ENCODE measurements around the gene HCN4.

Gene HCN4

GRCh38 chr15:73287019-73287418 is 81.7 kb downstream of the HCN4 start:
- H2AFZ ChIP-seq (ENCODE audit: low read depth, low read length), result no peak overlapping the region
- H4K20me1 ChIP-seq (ENCODE audit: insufficient read depth, low read length), result no peaks in the 10 kb centered on the region
- H3K9me3 ChIP-seq (ENCODE audit: insufficient read depth, low read length), result no peaks in the 10 kb centered on the region
- no peaks in the 10 kb centered on the region for H3K36me3 ChIP-seq (replicated peaks; ENCODE audit: low read depth, low read length)
- H3K9ac ChIP-seq (ENCODE audit: low read length), result no peak overlapping the region
- H3K4me2 ChIP-seq (ENCODE audit: low read length), result peak overlapping the region; percentile 46
- no peaks in the 10 kb centered on the region for H3K27me3 ChIP-seq (ENCODE audit: low read depth, low read length)
- no peaks in the 10 kb centered on the region for H3K79me2 ChIP-seq (ENCODE audit: low read length)
- H3K4me3 ChIP-seq (ENCODE audit: low read length), result no peak overlapping the region
- H3K4me1 ChIP-seq (ENCODE audit: low read length), result peaks cover 16% of the 10 kb centered on the region
- H3K27ac ChIP-seq (ENCODE audit: low read length), result no peak overlapping the region
- no peak for TF ChIP-seq EZH2phosphoT487 (IDR thresholded peaks at IDR 0.05; ENCODE audit: low read depth)
- no peak for TF ChIP-seq CTCF (IDR thresholded peaks at IDR 0.05; ENCODE audit: low read depth, low read length)

GRCh38 chr15:73286311-73286710 is 82.4 kb downstream of the HCN4 start:
- H3K4me2 ChIP-seq (ENCODE audit: low read length), result no peak overlapping the region
- no peak overlapping the region for H3K9ac ChIP-seq (ENCODE audit: low read length)

GRCh38 chr15:73284090-73284716 is 84.6 kb downstream of the HCN4 start:
- Histone ChIP-seq H3K27ac (ENCODE audit: low read length) (no peak overlapping the region), H3K36me3 (replicated peaks; ENCODE audit: low read depth, low read length) (no peaks in the 10 kb centered on the region)

More at GRCh38 chr15:73286311-73286710, 82.4 kb downstream of the HCN4 start:
- H3K27ac ChIP-seq (ENCODE audit: low read length), result no peak overlapping the region
- H3K79me2 ChIP-seq (ENCODE audit: low read length), result no peaks in the 10 kb centered on the region
- H2AFZ ChIP-seq (ENCODE audit: low read depth, low read length), result no peak overlapping the region
- no peaks in the 10 kb centered on the region for H4K20me1 ChIP-seq (ENCODE audit: insufficient read depth, low read length)
- TF ChIP-seq CTCF (IDR thresholded peaks at IDR 0.05; ENCODE audit: low read depth, low read length), result no peak
- no peak for TF ChIP-seq EZH2phosphoT487 (IDR thresholded peaks at IDR 0.05; ENCODE audit: low read depth)
- no peaks in the 10 kb centered on the region for H3K9me3 ChIP-seq (ENCODE audit: insufficient read depth, low read length)
- no peaks in the 10 kb centered on the region for H3K36me3 ChIP-seq (replicated peaks; ENCODE audit: low read depth, low read length)
- no peaks in the 10 kb centered on the region for H3K27me3 ChIP-seq (ENCODE audit: low read depth, low read length)
- no peak overlapping the region for H3K4me3 ChIP-seq (ENCODE audit: low read length)
- H3K4me1 ChIP-seq (ENCODE audit: low read length), result peaks cover 16% of the 10 kb centered on the region

More at GRCh38 chr15:73284090-73284716, 84.6 kb downstream of the HCN4 start:
- no peak for TF ChIP-seq EZH2phosphoT487 (IDR thresholded peaks at IDR 0.05; ENCODE audit: low read depth)
- 0 out of 2 replicates have a peak, but pooled peaks have one; percentile 16 for TF ChIP-seq CTCF (IDR thresholded peaks at IDR 0.05; ENCODE audit: low read depth, low read length)
- no peaks in the 10 kb centered on the region for H3K79me2 ChIP-seq (ENCODE audit: low read length)
- no peaks in the 10 kb centered on the region for H4K20me1 ChIP-seq (ENCODE audit: insufficient read depth, low read length)
- H3K9ac ChIP-seq (ENCODE audit: low read length), result no peak overlapping the region
- no peak overlapping the region for H3K4me3 ChIP-seq (ENCODE audit: low read length)
- no peaks in the 10 kb centered on the region for H3K27me3 ChIP-seq (ENCODE audit: low read depth, low read length)
- H3K4me2 ChIP-seq (ENCODE audit: low read length), result no peak overlapping the region
- no peak overlapping the region for H2AFZ ChIP-seq (ENCODE audit: low read depth, low read length)
- H3K9me3 ChIP-seq (ENCODE audit: insufficient read depth, low read length), result no peaks in the 10 kb centered on the region
- H3K4me1 ChIP-seq (ENCODE audit: low read length), result peaks cover 16% of the 10 kb centered on the region

Data from OCI-LY3 (cell line).